K562 (cell line): ENCODE results near the gene MYO5C. TPM values are rescaled to one million over a fixed set of nuclear protein-coding genes. Genes with fewer than 3 reads are reported as not detected.

Experiments
- ARID1B ChIP-seq: fragments of 450-650 bp; IDR thresholded peaks from 2 replicates; pipeline ENCODE4 v1.6.1; 2016; ENCODE audit warnings: antibody characterized with exemption, mild to moderate bottlenecking, inconsistent platforms
- CAMTA2 ChIP-seq: fragments of 250-450 bp; sonication (Bioruptor Pico); conservative IDR thresholded peaks from 2 replicates; pipeline ENCODE4 v1.5.1; 2022
- CBX3 ChIP-seq, 2 experiments: IDR thresholded peaks; 1 replicate in 1 of 2; 2 replicates in 1 of 2; pipeline ENCODE4 v1.6.1; 2012; ENCODE audit warnings: inconsistent platforms in 2 of 2, low read length in 2 of 2, borderline replicate concordance in 1 of 2, control low read depth in 1 of 2
- FOSL1 ChIP-seq: fragments of 200-800 bp; sonication (Bioruptor generic); conservative IDR thresholded peaks from 2 replicates; pipeline ENCODE4 v1.6.1; 2016; ENCODE audit warnings: missing genetic modification characterization, missing compliant biosample characterization
- L3MBTL2 ChIP-seq: fragments of 450-650 bp; IDR thresholded peaks from 2 replicates; pipeline ENCODE4 v1.6.1; 2016; ENCODE audit warnings: mild to moderate bottlenecking, moderate library complexity
- ZBTB7A ChIP-seq: IDR thresholded peaks from 2 replicates; pipeline ENCODE4 v1.6.1; 2011; ENCODE audit warnings: low read depth, mild to moderate bottlenecking, low read length, moderate library complexity, borderline replicate concordance; ENCODE audit not compliant: control insufficient read depth
- microRNA counts: library from miRNA; unstranded; fragments of <30 nt; microRNA quantifications from one replicate; lab custom pipeline; 2016
- microRNA-seq: library from miRNA; unstranded; fragments of <30 nt; microRNA quantifications from one replicate; pipeline ENCODE4, GENCODE V29; 2018; ENCODE audit warnings: borderline microRNAs expressed
- polyA plus RNA-seq, 8 experiments: library from polyadenylated mRNA; depleted of rRNA in 4 of 8; stranded (reverse) in 5 of 8; unstranded in 3 of 8; fragments of >200 nt; fragmentation: Nextera tagmentation in 2 of 8; fragmentation: Illumina TruSeq in 1 of 8; extraction: Ambion mirVana in 2 of 8; extraction: Trizol in 1 of 8; gene quantifications; 2 replicates each; pipeline versions ENCODE4 v1.2.1 to v1.2.3, GENCODE V29; 2011 to 2014; ENCODE audit warnings: inconsistent platforms in 1 of 8, missing spikeins in 1 of 8
- small RNA-seq: library from RNA; depleted of rRNA; stranded (forward); fragments of <200 nt; gene quantifications from one replicate; pipeline ENCODE3, GENCODE V24; 2014
- total RNA-seq, 7 experiments: library from RNA; depleted of rRNA in 6 of 7; stranded (reverse); fragments of >200 nt in 6 of 7; fragmentation: Illumina TruSeq in 2 of 7; extraction: Trizol in 2 of 7; gene quantifications; 2 replicates each; pipeline versions ENCODE4 v1.2.1 to v1.2.3, GENCODE V29; 2011 to 2021; ENCODE audit warnings: low replicate concordance in 1 of 7

MYO5C gene
- total and polyA plus RNA-seq, 9 of the 15 experiments (the other 6 are each of a cell fraction or from before 2014, with no cell fraction given): 0.01 to 0.24 TPM; not detected in 7

- TF ChIP-seq ARID1B (0 out of 2 replicates have a peak, but pooled peaks have one; percentile 10), ZBTB7A (no peak), FOSL1 (tag) (peak; percentile 57), CAMTA2 (CRISPR knock-in tag) (no peak), CBX3 (IDR thresholded peaks at IDR 0.05; ENCODE audit: borderline replicate concordance in 1 of 2, low read length in 2 of 2) (no peak), L3MBTL2 (peak; percentile 39; the same call in 1 of the 2 replicates)
Observed at GRCh38 chr15:52143873-52144272, 151.7 kb downstream of the MYO5C start (continued).

MicroRNAs encoded within 50 kb of the gene (microRNA counts, 767-probe panel; counts per million panel counts)
- microRNA hsa-miR-1266 (lab: Ali Mortazavi, UCI): not detected

Small RNA genes lying within 50 kb of the gene (microRNA-seq; reads per million reads assigned to microRNA genes)
- gene MIR1266: not detected

Small RNA genes lying within 50 kb of the gene (small RNA-seq; reads per million reads assigned to genes)
- gene MIR1266 (not detected), gene RF00019 (not detected)

Other genes starting within 250 kb of the MYO5C start
- not detected in 2 replicates for gene BCL2L10, start 183.0 kb downstream of the MYO5C start, total RNA-seq (2014; rRNA removed)
- not detected in 2 replicates for gene BCL2L10, start 183.0 kb downstream of the MYO5C start, total RNA-seq (2014; rRNA removed; fragmentation: Illumina TruSeq; extraction: Trizol)
- not detected in 2 replicates for gene BCL2L10, start 183.0 kb downstream of the MYO5C start, total RNA-seq (2015; rRNA removed; fragmentation: Illumina TruSeq; extraction: Trizol)
- gene BCL2L10, start 183.0 kb downstream of the MYO5C start, total RNA-seq (2021): not detected in 2 replicates
- gene BCL2L10, start 183.0 kb downstream of the MYO5C start, polyA plus RNA-seq (2011; rRNA removed): not detected in 2 replicates
- gene BCL2L10, start 183.0 kb downstream of the MYO5C start, polyA plus RNA-seq (2014; fragmentation: Illumina TruSeq; extraction: Trizol): not detected in 2 replicates
- not detected for gene BCL2L10, start 183.0 kb downstream of the MYO5C start, polyA plus RNA-seq (2014; fragmentation: Nextera tagmentation; extraction: Ambion mirVana)
- gene BCL2L10, start 183.0 kb downstream of the MYO5C start, polyA plus RNA-seq (2014; rRNA removed): not detected in 2 replicates
- 0.77 and 2.5 TPM in 2 replicates for gene GNB5, start 104.4 kb downstream of the MYO5C start, total RNA-seq (2014; rRNA removed)
- gene GNB5, start 104.4 kb downstream of the MYO5C start, total RNA-seq (2014; rRNA removed; fragmentation: Illumina TruSeq; extraction: Trizol): 0.64 and 0.84 TPM in 2 replicates
- gene GNB5, start 104.4 kb downstream of the MYO5C start, total RNA-seq (2015; rRNA removed; fragmentation: Illumina TruSeq; extraction: Trizol): 0.11 and 0.98 TPM in 2 replicates
- gene GNB5, start 104.4 kb downstream of the MYO5C start, total RNA-seq (2021): 1.0 and 1.1 TPM in 2 replicates
- 0.70 and 0.79 TPM in 2 replicates for gene GNB5, start 104.4 kb downstream of the MYO5C start, polyA plus RNA-seq (2011; rRNA removed)
- gene GNB5, start 104.4 kb downstream of the MYO5C start, polyA plus RNA-seq (2014; fragmentation: Illumina TruSeq; extraction: Trizol): 0.61 and 0.70 TPM in 2 replicates
- under 1 TPM; 0.14 to 0.32 TPM for gene GNB5, start 104.4 kb downstream of the MYO5C start, polyA plus RNA-seq (2014; fragmentation: Nextera tagmentation; extraction: Ambion mirVana)
- gene GNB5, start 104.4 kb downstream of the MYO5C start, polyA plus RNA-seq (2014; rRNA removed): 0.63 and 2.1 TPM in 2 replicates
- gene MYO5A, start 233.1 kb upstream of the MYO5C start, total RNA-seq (2014; rRNA removed): 0.73 and 0.77 TPM in 2 replicates
- 0.40 and 0.41 TPM in 2 replicates for gene MYO5A, start 233.1 kb upstream of the MYO5C start, total RNA-seq (2014; rRNA removed; fragmentation: Illumina TruSeq; extraction: Trizol)
- 0.33 and 0.41 TPM in 2 replicates for gene MYO5A, start 233.1 kb upstream of the MYO5C start, total RNA-seq (2015; rRNA removed; fragmentation: Illumina TruSeq; extraction: Trizol)
- gene MYO5A, start 233.1 kb upstream of the MYO5C start, total RNA-seq (2021): 0.65 and 0.82 TPM in 2 replicates
- 0.59 and 0.91 TPM in 2 replicates for gene MYO5A, start 233.1 kb upstream of the MYO5C start, polyA plus RNA-seq (2011; rRNA removed)
- 0.36 and 0.42 TPM in 2 replicates for gene MYO5A, start 233.1 kb upstream of the MYO5C start, polyA plus RNA-seq (2014; fragmentation: Illumina TruSeq; extraction: Trizol)
- gene MYO5A, start 233.1 kb upstream of the MYO5C start, polyA plus RNA-seq (2014; fragmentation: Nextera tagmentation; extraction: Ambion mirVana): under 1 TPM; 0.03 to 0.07 TPM
- 0.09 and 0.20 TPM in 2 replicates for gene MYO5A, start 233.1 kb upstream of the MYO5C start, polyA plus RNA-seq (2014; rRNA removed)